MG63 (cell line): ENCODE data around the gene ROR2. TPM values are rescaled to one million over a fixed set of nuclear protein-coding genes. Genes with fewer than 3 reads are reported as not detected.
A peak's percentile ranks its signal among the peaks of the same experiment; 100 is the strongest.
"Not testable (repeated sequence)": the region's sequence is repeated elsewhere in the genome, so short reads cannot be mapped to it uniquely, and the experiment has no call there.

ENCODE experiments used
- DNase-seq: peaks from one replicate; pipeline ENCODE4 v3.0.0-alpha.2; 2020
- H3K27me3 ChIP-seq: fragments of 250-450 bp; sonication (Bioruptor Pico); 2 replicates; pipeline ENCODE4 v1.5.1; 2020; ENCODE audit warnings: mild to moderate bottlenecking, moderate library complexity
- H3K36me3 ChIP-seq: fragments of 250-450 bp; sonication (Bioruptor Pico); 2 replicates; pipeline ENCODE4 v1.5.1; 2020; ENCODE audit warnings: mild to moderate bottlenecking, moderate library complexity
- H3K4me3 ChIP-seq: fragments of 250-450 bp; sonication (Bioruptor Pico); 2 replicates; pipeline ENCODE4 v1.5.1; 2020; ENCODE audit warnings: mild to moderate bottlenecking, moderate library complexity
- H3K9me3 ChIP-seq: fragments of 250-450 bp; sonication (Bioruptor Pico); 2 replicates; pipeline ENCODE4 v1.5.1; 2020; ENCODE audit warnings: mild to moderate bottlenecking, moderate library complexity
- total RNA-seq: library from RNA; depleted of rRNA; stranded (reverse); fragments of >200 nt; shearing (Covaris generic); gene quantifications from 2 replicates; pipeline ENCODE4 v1.2.3, GENCODE V29; 2014; ENCODE audit warnings: low replicate concordance

The ROR2 gene
- total RNA-seq, 1 experiment from 2014 or later, result 0.20 TPM

DNA sequence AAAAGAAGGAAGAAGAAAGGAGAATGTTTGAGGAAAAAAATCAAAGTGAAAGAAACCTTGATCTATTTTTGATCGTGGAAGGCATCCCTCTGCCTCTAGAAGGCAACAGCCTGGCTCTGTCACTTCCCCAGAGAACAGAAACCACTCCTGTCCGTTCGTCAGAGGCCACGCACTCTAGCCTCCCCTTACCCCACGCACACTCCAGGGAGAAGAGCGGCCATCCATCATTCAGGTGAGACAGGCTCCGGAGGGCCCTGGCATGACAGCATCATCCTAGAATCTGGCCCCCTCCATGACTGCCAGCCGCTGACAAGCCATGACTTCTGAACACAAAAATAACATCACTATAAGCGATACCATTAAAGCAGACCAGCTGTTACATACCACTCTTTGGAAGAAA is 135.8 kb downstream of the ROR2 start:
- no peaks in the 10 kb centered on the region for H3K27me3 ChIP-seq
- DNase-seq, result no peak
- H3K9me3 ChIP-seq, result no peaks in the 10 kb centered on the region
- H3K4me3 ChIP-seq, result no peak overlapping the region
- H3K36me3 ChIP-seq, result no peaks in the 10 kb centered on the region

DNA sequence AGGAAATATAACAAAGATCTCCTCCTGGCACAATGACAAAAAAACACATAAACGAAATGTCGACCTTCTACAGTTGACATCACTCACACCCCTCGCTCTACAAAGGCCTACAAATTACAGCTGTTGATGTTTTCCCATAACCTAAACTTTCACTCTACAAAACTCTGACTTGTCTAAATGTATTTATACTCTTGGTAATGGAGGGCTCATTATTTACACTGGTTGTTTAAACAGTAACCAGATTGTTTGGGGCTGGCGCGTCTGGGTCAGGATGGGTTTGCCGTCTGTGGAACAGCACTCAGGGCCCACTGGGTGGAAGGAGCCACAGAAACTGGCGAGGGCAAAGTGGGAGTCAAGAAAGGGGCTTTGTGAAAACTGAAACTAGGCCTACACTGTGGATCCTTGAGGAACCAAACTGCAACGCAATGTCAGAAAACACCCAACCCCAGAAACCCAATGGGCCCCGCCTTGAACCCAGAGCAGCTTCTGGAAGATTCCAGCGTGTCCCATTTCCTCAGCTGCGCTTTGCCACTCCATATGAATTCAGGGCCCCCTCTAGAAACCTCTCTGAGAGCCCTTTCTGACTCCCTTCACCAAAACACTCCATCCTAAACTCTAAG is 136.7 kb downstream of the ROR2 start:
- Histone ChIP-seq H3K4me3 (no peak overlapping the region), H3K27me3 (no peaks in the 10 kb centered on the region), H3K9me3 (no peaks in the 10 kb centered on the region), H3K36me3 (no peaks in the 10 kb centered on the region)
- DNase-seq, result no peak

DNA sequence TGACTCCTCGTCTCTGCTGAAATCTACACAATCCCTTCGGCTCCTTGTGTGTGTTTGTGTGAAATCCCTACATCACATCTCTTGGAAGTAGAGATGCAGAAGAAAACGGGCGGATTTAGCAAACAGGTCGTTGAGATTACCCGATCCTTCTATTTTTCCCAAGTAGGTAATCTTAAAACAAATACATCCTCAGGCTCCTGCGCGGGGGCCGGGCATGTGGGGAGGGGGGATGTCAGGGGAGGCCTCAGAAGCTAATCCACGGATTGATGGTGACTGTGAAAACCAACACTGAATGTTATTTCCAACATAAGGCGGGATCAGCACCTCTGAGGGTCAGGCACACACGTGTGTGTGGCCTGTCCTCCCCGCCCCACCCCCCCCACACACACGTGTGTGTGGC is 137.8 kb downstream of the ROR2 start:
- Histone ChIP-seq H3K4me3 (no peak overlapping the region), H3K9me3 (no peaks in the 10 kb centered on the region), H3K27me3 (no peaks in the 10 kb centered on the region), H3K36me3 (no peaks in the 10 kb centered on the region)
- DNase-seq, result no peak

DNA sequence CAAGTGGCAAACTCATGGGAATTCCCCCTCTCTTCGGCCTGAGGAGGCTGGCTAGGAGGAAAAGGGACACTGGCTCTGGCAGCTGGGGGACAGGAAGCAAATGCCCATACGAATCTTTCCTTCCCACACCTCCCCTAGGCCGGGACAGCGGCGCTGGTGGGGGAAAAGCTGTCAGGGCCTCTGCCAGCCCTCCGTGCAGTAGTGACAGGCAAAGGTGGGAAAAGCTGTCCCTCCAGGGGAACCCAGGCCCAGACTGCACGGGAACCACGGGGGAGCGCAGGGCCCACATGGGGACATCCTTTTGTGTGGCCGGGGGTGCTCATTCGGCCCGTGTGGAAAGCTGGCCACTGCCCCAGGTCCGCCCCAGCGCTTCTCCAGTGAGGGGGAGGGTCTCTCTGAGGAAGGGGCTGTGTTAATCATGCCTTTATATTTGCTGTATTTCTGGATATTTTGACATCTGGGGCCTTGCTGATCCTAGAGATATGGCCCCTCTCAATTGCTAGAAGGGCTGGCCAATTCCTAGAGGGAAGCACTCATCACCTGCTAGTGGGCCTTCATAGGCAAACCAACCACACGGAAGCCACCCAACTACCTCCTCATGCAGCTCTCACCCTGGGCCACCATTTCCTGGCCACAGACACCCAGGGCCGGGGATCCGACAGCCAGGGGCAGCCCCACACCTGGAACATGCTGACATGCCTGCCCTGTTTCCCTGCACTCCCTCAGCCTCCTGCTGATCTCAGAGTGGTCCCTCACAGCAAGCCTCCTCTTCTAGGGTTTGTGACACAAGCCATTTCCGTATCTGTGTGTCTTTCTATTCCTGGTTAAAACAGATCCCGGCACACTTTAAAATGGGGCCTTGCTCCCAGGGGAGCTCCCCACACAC is 138.8 kb downstream of the ROR2 start:
- Histone ChIP-seq H3K36me3 (no peaks in the 10 kb centered on the region), H3K27me3 (no peaks in the 10 kb centered on the region), H3K9me3 (no peaks in the 10 kb centered on the region), H3K4me3 (no peak overlapping the region)
- DNase-seq, result no peak

DNA sequence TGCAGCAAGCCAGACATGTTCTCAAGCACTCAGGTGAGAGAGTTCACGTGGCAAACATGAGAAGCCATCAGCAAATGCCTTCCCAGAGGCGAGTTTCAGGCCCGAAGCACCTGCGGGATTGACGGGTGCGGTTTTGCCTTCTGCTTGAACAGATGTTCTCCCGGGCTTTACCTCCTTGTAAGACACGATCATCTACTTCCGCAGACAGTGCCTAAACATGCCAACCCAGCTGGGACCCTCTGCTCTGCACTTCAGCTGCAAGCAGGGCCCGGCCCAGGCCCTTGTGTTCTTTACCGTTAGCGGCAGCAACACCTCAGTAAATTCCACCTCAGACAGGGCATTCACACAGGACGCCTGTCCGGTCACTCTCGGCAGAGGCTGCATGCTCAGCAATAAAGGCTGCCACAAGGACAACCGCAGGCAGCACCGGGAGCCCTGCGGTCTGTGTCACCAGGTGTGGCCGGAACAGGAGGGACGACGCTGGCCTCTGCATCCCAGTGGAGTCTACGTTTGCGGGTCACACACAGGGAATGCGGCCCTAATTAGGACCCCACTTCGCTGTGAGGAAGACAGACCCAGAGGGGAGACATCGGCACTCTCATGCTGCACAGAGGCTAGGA is 139.6 kb downstream of the ROR2 start:
- no peaks in the 10 kb centered on the region for H3K9me3 ChIP-seq
- no peak for DNase-seq

DNA sequence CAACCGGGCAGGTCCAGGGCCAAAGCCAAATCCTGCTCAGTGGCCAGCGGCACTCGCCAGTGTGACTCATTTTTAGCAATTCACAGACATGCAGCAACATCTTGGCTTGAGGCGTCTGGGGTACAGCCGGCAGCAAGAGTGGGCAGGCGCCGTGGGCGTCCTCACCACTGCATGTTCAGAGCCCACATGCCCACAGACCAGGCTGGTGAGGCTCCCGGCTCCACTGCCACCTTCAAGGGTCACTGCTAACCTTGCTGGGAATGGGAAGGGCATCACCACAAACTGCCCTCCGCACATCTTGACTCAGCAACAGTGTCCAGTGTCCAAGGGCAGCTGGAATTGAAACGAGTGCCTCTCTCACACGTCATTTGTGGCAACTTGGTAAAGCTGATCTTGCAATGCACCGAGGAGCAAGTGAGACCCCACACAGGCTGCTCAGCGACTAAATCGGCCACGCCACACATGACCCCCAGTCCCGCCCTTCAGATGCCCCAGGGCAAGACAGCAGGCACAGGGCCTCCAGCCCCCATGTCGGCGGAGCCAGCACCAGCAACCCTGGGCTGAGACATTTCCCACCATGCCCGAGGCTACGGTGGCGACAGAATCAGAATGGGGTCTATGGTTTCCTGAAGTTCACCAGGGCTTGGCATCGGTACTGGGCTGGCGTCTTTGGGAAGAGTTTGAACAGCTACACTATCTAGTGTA is 140.3 kb downstream of the ROR2 start:
- DNase-seq, result peak; percentile 74
- H3K9me3 ChIP-seq, result no peaks in the 10 kb centered on the region
- no peaks in the 10 kb centered on the region for H3K36me3 ChIP-seq
- H3K4me3 ChIP-seq, result no peak overlapping the region
- no peaks in the 10 kb centered on the region for H3K27me3 ChIP-seq

More for the DNA sequence above, 139.6 kb downstream of the ROR2 start:
- Histone ChIP-seq H3K36me3 (no peaks in the 10 kb centered on the region), H3K4me3 (no peak overlapping the region), H3K27me3 (no peaks in the 10 kb centered on the region)

DNA sequence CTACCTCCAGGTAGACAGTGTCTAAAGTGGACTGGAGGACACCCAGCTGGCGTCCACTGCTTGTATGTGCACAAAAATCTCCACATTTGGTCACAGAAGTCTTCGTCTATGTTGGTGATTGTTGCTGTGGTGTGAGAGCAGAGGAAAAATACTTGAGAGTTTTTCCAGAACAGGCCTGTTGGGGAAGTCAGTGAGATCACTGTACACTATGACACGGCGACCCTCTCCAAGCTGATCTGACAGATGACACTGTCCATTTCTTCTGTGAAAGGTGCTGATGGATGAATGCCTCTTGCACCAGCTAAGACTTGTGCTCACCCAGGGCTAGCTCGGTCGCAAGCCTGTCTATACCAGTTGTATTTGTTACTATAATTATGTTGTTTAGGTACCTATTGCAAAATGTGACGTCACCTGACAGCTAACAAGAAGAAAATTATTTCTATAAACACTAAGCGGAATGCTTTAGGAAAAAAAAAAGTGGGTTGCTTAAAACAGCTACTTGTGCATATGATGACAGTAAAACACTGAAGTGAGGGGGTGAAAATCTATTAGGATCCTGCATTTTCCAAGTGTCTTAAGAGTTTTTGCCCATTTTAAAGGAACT is 142.3 kb downstream of the ROR2 start:
- no peak for DNase-seq
- Histone ChIP-seq H3K27me3 (no peaks in the 10 kb centered on the region), H3K36me3 (no peaks in the 10 kb centered on the region), H3K9me3 (no peaks in the 10 kb centered on the region), H3K4me3 (no peak overlapping the region)

DNA sequence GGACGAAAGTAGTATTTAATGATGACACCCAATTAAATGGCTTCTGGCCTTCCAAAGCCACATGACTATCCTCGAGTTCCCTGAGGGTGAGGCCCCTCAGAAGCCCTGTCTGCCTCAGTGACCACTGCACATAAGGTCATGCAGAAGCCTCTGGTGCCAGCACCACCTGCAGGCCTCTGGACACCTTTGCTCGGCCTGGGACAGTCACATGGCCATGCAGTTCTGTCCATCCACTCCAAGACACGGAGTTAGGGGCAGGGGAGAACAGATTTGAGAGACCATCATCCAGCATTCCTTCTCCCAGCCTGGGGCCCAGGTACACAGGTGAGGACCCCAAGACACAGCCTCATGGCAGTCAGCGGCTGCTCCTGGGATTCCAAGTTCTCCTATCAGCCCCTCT is 145.0 kb downstream of the ROR2 start:
- H3K27me3 ChIP-seq, result no peaks in the 10 kb centered on the region
- no peak overlapping the region for H3K4me3 ChIP-seq
- H3K36me3 ChIP-seq, result no peaks in the 10 kb centered on the region
- no peaks in the 10 kb centered on the region for H3K9me3 ChIP-seq
- no peak for DNase-seq

DNA sequence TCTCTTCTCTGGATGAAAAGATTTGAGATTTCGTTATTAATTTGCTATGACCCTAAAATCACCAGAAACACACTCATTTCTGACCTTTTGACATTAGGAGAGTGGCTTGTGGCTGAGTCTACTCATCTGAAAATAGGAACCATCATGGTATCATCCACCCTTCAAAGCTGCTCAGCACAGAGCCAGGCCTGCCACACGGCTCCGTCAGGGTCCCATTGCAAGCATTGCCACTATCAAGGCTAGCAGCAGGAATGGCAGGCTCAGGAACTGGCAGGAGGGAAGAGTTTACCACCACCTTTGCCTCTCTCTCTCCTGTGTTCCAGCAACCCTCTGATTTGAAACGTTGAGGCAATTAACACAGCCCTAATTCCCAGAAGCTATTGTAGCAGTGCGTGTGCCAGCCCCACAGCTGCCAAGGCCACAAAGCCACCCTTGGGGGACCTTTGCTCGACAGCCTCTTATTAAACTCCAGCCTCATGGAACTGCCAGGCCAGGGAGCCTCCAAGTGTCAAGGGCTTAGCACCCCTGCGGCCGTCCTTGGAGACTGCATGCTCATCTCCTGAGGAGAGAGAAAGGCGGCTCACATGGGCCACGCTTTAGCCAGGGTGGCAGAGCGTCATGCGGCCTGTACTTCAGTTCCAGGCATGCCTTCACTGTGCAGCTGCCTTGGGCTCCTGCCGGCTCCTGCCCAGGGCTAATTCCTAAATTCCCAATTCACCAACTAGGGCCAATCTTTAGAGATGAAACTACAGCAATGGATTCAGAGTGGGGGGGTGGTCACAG is 145.9 kb downstream of the ROR2 start:
- Histone ChIP-seq H3K27me3 (no peaks in the 10 kb centered on the region), H3K9me3 (no peaks in the 10 kb centered on the region), H3K36me3 (no peaks in the 10 kb centered on the region), H3K4me3 (no peak overlapping the region)
- no peak for DNase-seq

DNA sequence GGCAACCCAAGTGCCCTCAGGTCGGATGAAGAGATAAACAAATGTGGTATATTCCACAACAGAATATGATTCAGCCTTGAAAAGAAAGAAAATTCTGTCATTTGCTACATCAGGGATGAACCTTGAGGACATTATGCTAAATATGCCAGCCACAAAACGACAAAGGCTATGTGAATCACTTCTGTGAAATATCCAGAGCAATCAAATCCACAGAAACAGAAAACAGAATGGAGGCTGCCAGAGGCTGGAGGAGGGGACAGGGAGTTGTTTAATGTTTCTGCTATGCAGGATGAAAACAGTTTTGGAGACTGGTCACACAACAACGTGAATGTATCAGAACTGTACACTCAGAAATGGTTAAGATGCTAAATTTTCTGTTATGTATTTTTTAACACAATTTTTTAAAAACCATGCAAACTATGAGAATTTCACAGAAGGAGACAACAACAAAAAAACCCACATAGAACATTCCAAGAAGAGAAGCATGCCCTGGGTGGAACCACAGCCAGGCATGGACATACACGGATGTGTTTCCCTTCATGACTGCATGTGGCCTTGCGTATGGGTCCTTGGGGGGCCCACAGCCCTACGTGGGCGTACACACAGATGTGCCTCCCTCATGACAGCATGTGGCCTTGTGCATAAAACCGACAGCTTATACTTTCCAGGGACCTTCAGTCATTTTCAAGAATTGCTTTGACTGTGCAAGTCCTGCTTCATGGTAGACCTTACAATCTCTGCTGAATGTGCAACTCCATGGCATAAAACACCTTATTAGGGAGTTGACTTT is 146.7 kb downstream of the ROR2 start:
- no peaks in the 10 kb centered on the region for H3K9me3 ChIP-seq
- H3K4me3 ChIP-seq, result no peak overlapping the region
- DNase-seq, result peak; percentile 22
- H3K27me3 ChIP-seq, result no peaks in the 10 kb centered on the region
- no peaks in the 10 kb centered on the region for H3K36me3 ChIP-seq

DNA sequence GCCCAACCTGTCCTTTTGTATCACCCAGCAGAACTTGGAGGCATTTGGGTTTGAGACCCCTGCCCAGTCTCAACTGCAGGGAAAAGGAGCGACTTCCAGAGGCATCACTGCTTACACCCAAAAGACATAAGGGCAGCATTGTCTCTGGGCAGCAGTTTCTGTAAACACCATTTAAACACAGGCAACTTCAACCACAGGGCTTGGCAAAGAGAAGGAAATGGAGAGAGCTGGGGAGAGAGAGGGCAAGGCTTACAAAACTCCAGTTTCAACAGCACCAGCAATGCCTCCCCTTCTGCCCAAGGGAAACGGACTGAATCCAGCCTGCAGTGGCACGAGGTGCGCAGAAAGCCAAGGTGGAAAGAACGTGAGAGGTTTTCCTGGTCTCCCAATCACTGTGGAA is 147.6 kb downstream of the ROR2 start:
- Histone ChIP-seq H3K4me3 (no peak overlapping the region), H3K36me3 (no peaks in the 10 kb centered on the region), H3K9me3 (no peaks in the 10 kb centered on the region), H3K27me3 (no peaks in the 10 kb centered on the region)
- no peak for DNase-seq

DNA sequence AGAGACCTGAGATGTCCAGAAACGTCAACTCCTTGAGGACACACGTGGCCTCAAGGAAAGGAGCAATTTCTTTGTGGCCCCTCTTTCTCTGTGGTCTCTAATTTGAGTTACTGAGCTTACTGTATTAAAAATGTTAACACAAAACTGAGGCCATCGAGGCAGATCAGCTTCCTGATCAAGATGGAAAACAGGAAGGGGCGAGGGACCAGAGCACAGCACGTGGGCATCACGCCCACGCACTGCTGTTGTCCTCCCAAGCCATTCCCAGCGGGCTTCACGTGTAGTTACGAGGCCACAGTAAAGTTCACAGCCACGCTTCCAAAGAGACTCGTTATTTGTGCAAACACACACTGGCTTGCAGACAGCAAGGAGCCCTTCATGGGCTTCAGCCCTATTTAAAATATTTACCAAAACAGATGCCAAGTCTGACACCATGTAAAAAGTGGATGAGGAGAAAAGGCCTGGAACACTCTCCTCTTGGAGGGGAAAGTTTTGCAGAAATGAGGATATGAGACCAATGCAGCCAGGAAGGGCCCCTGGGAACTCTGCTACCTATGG is 149.5 kb downstream of the ROR2 start:
- no peak for DNase-seq
- Histone ChIP-seq H3K27me3 (no peaks in the 10 kb centered on the region), H3K4me3 (no peak overlapping the region)

DNA sequence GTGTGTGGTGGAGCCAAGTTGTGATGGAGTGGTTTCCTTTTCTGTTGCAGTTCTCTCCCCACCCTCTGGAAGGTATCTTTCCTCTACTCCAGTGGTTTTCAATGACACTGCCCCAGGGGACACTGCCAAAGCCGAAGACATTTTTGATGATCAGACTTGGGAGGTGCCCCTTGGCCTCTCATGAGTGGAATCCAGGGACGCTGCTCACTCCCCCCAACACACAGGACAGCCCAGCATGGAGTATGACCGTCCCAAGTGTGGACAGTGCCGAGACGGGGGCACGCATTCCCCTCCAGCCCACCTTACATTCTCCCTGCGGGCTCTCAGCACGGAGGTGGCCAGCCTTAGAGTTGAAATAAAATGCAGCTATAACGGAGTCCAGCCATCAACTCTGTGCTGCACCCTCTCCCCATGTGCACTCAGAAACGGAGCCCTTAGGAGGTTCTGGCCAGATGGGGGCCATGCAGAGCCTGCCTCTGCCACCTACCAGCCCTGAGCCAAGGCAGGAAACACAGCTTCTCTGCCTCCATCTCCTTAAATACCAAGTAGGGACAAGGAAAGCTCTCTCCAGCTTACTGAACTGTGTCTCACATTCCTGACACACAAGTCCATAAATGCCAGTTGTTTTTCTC is 150.8 kb downstream of the ROR2 start:
- Histone ChIP-seq H3K36me3 (no peaks in the 10 kb centered on the region), H3K4me3 (no peak overlapping the region), H3K9me3 (no peaks in the 10 kb centered on the region), H3K27me3 (no peaks in the 10 kb centered on the region)
- DNase-seq, result no peak

More for the DNA sequence above, 149.5 kb downstream of the ROR2 start:
- no peaks in the 10 kb centered on the region for H3K36me3 ChIP-seq
- no peaks in the 10 kb centered on the region for H3K9me3 ChIP-seq

DNA sequence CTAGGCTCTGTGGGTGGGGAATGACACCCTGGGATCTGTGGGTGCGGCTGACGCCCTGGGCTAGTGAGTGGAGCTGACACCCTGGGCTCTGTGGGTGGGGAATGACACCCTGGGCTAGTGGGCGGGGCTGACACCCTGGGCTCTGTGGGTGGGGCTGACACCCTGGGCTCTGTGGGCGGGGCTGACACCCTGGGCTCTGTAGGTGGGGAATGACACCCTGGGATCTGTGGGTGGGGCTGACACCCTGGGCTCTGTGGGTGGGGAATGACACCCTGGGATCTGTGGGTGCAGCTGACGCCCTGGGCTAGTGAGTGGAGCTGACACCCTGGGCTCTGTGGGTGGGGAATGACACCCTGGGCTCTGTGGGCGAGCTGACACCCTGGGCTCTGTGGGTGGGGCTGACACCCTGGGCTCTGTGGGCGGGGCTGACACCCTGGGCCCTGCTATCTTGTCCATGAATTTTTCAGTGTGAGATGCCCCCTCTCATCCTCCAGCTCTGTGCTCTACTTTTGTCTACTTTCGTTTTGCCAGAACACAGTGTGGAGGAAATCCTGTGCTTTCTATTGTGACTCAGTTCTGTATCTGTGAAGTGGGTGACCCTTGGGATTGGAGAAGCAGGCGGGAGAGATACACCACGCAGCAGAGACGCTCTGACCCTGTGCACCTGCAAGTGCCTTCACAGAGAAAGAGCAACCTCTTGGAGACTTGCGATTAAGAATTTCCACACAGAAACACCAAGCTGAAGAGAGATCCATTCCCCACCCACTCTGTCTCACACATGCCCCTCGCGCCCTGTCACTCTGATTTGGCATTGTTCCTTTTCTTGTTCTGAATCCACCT is 151.5 kb downstream of the ROR2 start:
- not testable (repeated sequence) for H3K4me3 ChIP-seq, H3K9me3 ChIP-seq, DNase-seq, H3K36me3 ChIP-seq, H3K27me3 ChIP-seq
